ENCODE measurements around the gene ATXN7L1. TPM values are rescaled to one million over a fixed set of nuclear protein-coding genes. Genes with fewer than 3 reads are reported as not detected.

ATXN7L1 gene
- total RNA-seq, 5 donors from 2014 or later (not counting 1 experiment from before 2014, with no cell fraction given), result 42.3 to 54.7 (median 47.4) TPM

- H3K4me1 ChIP-seq (ENCODE audit: control insufficient read depth in 1 of 2, extremely low read depth in 1 of 2, insufficient read depth in 2 of 2, low read length in 2 of 2), result no peaks in the 10 kb centered on the region
- ATAC-seq (replicated peaks in 1 of 4) (no peak), DNase-seq (no peak)
- Mint-ChIP-seq H3K4me3 (no peak overlapping the region), H3K27me3 (no peaks in the 10 kb centered on the region), H3K27ac (no peak overlapping the region), H3K36me3 (peaks cover 26% of the 10 kb centered on the region), H3K4me1 (no peaks in the 10 kb centered on the region), H3K9me3 (no peaks in the 10 kb centered on the region)
- no peak overlapping the region for H3K4me3 ChIP-seq (ENCODE audit: control insufficient read depth in 1 of 2, extremely low read depth in 1 of 2, low read length in 1 of 2)
- WGBS (ENCODE audit: insufficient coverage), result 83% methylated on average over 2 of the region's 2 CpGs
- no peak overlapping the region for H3K27ac ChIP-seq (ENCODE audit: low read length)
- ChIA-PET CTCF (interaction anchor here (0.6 to 0.7 kb wide), 3 partner anchors 19 to 1096 kb away, joined by 3 read pairs; no protein-coding TSS in a partner anchor), POLR2A (no interaction called here)
- no peaks in the 10 kb centered on the region for H3K27me3 ChIP-seq (replicated peaks in 1 of 2; ENCODE audit: control insufficient read depth in 2 of 2, extremely low read depth in 1 of 2, insufficient read depth in 2 of 2, low read length in 1 of 2)
- no peaks in the 10 kb centered on the region for H3K9me3 ChIP-seq
- peaks cover 2 to 51% of the 10 kb centered on the region in 2 donors for H3K36me3 ChIP-seq (ENCODE audit: control insufficient read depth in 2 of 2, extremely low read depth in 1 of 2, insufficient read depth in 1 of 2, low read length in 1 of 2)
Measured at GRCh38 chr7:105567024-105567423, 309.4 kb downstream of the ATXN7L1 start.

GRCh38 chr7:105565190-105565589 is 311.2 kb downstream of the ATXN7L1 start:
- no peaks in the 10 kb centered on the region for H3K27me3 ChIP-seq (replicated peaks in 1 of 2; ENCODE audit: control insufficient read depth in 2 of 2, extremely low read depth in 1 of 2, insufficient read depth in 2 of 2, low read length in 1 of 2)
- H3K4me3 ChIP-seq (ENCODE audit: control insufficient read depth in 1 of 2, extremely low read depth in 1 of 2, low read length in 1 of 2), result no peak overlapping the region
- no peak for DNase-seq
- no peaks in the 10 kb centered on the region for H3K27me3 Mint-ChIP-seq
- ChIA-PET CTCF (no interaction called here), POLR2A (interaction anchor here (0.6 to 0.7 kb wide), 2 partner anchors 16 to 576 kb away, joined by 3 to 4 read pairs; no protein-coding TSS in a partner anchor)
- no CpG with 5 or more reads among the region's 4 CpGs for WGBS (ENCODE audit: insufficient coverage)
- ATAC-seq (replicated peaks in 1 of 4), result no peak
- H3K9me3 ChIP-seq, result no peaks in the 10 kb centered on the region
- peaks cover 9 to 57% of the 10 kb centered on the region in 2 donors for H3K36me3 ChIP-seq (ENCODE audit: control insufficient read depth in 2 of 2, extremely low read depth in 1 of 2, insufficient read depth in 1 of 2, low read length in 1 of 2)
- H3K4me1 Mint-ChIP-seq, result no peaks in the 10 kb centered on the region
- H3K9me3 Mint-ChIP-seq, result no peaks in the 10 kb centered on the region
- H3K27ac ChIP-seq (ENCODE audit: low read length), result no peak overlapping the region
- H3K36me3 Mint-ChIP-seq, result peaks cover 27% of the 10 kb centered on the region
- no peak overlapping the region for H3K27ac Mint-ChIP-seq
- H3K4me3 Mint-ChIP-seq, result no peak overlapping the region
- no peaks in the 10 kb centered on the region for H3K4me1 ChIP-seq (ENCODE audit: control insufficient read depth in 1 of 2, extremely low read depth in 1 of 2, insufficient read depth in 2 of 2, low read length in 2 of 2)

DNA sequence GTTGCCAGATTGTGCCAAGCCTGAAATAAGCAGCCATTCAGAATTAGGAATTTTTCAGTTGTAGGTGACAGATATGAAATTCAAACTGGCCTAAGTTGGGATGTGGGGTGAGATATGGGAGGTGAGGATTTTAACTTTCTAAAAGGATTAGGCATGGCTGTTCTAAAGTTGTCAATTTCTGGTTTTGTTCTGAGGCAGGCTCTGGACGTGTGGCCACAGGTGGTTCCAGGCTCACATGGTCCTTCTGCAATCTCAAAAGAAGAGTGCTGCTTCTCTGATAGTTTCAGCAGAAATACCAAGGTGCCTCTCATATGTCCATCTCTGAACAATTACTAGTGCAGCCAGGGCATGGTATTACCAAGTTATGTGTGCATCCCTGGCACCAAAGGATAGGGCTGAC is 316.5 kb downstream of the ATXN7L1 start:
- no peaks in the 10 kb centered on the region for H3K27me3 Mint-ChIP-seq
- Histone ChIP-seq H3K9me3 (no peaks in the 10 kb centered on the region), H3K4me3 (ENCODE audit: control insufficient read depth in 1 of 2, extremely low read depth in 1 of 2, low read length in 1 of 2) (no peak overlapping the region), H3K4me1 (ENCODE audit: control insufficient read depth in 1 of 2, extremely low read depth in 1 of 2, insufficient read depth in 2 of 2, low read length in 2 of 2) (no peaks in the 10 kb centered on the region), H3K27ac (ENCODE audit: low read length) (no peak overlapping the region), H3K36me3 (ENCODE audit: control insufficient read depth in 2 of 2, extremely low read depth in 1 of 2, insufficient read depth in 1 of 2, low read length in 1 of 2) (peaks cover 11 to 44% of the 10 kb centered on the region in 2 donors), H3K27me3 (replicated peaks in 1 of 2; ENCODE audit: control insufficient read depth in 2 of 2, extremely low read depth in 1 of 2, insufficient read depth in 2 of 2, low read length in 1 of 2) (no peaks in the 10 kb centered on the region)
- no peaks in the 10 kb centered on the region for H3K4me1 Mint-ChIP-seq
- ATAC-seq (replicated peaks in 1 of 4) (no peak), DNase-seq (no peak)
- H3K36me3 Mint-ChIP-seq, result peaks cover 25% of the 10 kb centered on the region
- no peak overlapping the region for H3K27ac Mint-ChIP-seq
- H3K4me3 Mint-ChIP-seq, result no peak overlapping the region
- ChIA-PET POLR2A (no interaction called here), CTCF (no interaction called here)
- no peaks in the 10 kb centered on the region for H3K9me3 Mint-ChIP-seq
- WGBS (ENCODE audit: insufficient coverage), result no CpG with 5 or more reads among the region's 1 CpG

Other genes starting within 250 kb of the ATXN7L1 start
- 10 to 100 TPM; 10.5 to 18.5 (median 14.5) TPM for gene CDHR3, start 86.7 kb upstream of the ATXN7L1 start, total RNA-seq
- 10 to 100 TPM; 36.5 to 44.7 (median 42.6) TPM for gene SYPL1, start 235.7 kb upstream of the ATXN7L1 start, total RNA-seq

All from T-cell (primary cell).